MCF 10A (cell line): ENCODE measurements around the gene ME3. TPM values are rescaled to one million over a fixed set of nuclear protein-coding genes. Genes with fewer than 3 reads are reported as not detected.
"Not testable (repeated sequence)": the region's sequence is repeated elsewhere in the genome, so short reads cannot be mapped to it uniquely, and the experiment has no call there.

Source experiments
- BruUV-seq: library from RNA; stranded (reverse); fragments of 400-500 nt; replicated peaks from 2 replicates; lab custom pipeline; 2021; lab: Mats Ljungman, UMichigan
- CTCF ChIA-PET: fragments of 300-600 bp; sonication (Branson Sonifier 250); formaldehyde crosslinking; extraction: SDS; loops from one replicate; lab custom pipeline; 2021; ENCODE audit warnings: antibody characterized with exemption, inconsistent platforms; lab: Yijun Ruan, JAX
- POLR2A ChIA-PET: fragments of 300-600, 350-650 bp; sonication (Branson Sonifier 250); formaldehyde crosslinking; extraction: SDS; loops from one replicate; lab custom pipeline; 2020; ENCODE audit warnings: antibody characterized with exemption, inconsistent platforms; lab: Yijun Ruan, JAX
- DNase-seq: peaks from one replicate; pipeline ENCODE4 v3.0.0-alpha.2; 2018; ENCODE audit not compliant: unreplicated experiment
- H3K27ac Mint-ChIP-seq: one replicate; pipeline ENCODE4 v1.8.0; 2022; ENCODE audit warnings: mild to moderate bottlenecking, low read depth, mixed read lengths; ENCODE audit not compliant: unreplicated experiment
- H3K27me3 Mint-ChIP-seq: one replicate; pipeline ENCODE4 v1.8.0; 2022; ENCODE audit warnings: mixed read lengths; ENCODE audit not compliant: insufficient read depth, unreplicated experiment
- H3K36me3 Mint-ChIP-seq: one replicate; pipeline ENCODE4 v1.8.0; 2022; ENCODE audit warnings: mild to moderate bottlenecking, moderate library complexity, mixed read lengths; ENCODE audit not compliant: insufficient read depth, unreplicated experiment
- H3K4me1 Mint-ChIP-seq: one replicate; pipeline ENCODE4 v1.8.0; 2022; ENCODE audit warnings: mixed read lengths; ENCODE audit not compliant: insufficient read depth, unreplicated experiment
- H3K4me3 Mint-ChIP-seq: one replicate; pipeline ENCODE4 v1.8.0; 2022; ENCODE audit warnings: mild to moderate bottlenecking, moderate library complexity, mixed read lengths; ENCODE audit not compliant: unreplicated experiment
- H3K9me3 Mint-ChIP-seq: one replicate; pipeline ENCODE4 v1.8.0; 2022; ENCODE audit warnings: mixed read lengths; ENCODE audit not compliant: unreplicated experiment
- intact Hi-C: fragments of 100-400 bp; cut with micrococcal nuclease; formaldehyde crosslinking; loops from 2 replicates; pipeline ENCODE4 v1.14.1; 2022
- total RNA-seq: library from RNA; stranded (reverse); gene quantifications from 2 replicates; pipeline ENCODE4 v1.2.3, GENCODE V29; 2022
- TF ChIP-seq, protein P1 (sequence below): fragments of 200-600 bp; IDR thresholded peaks from one replicate; pipeline ENCODE4 v1.8.0; 2022; ENCODE audit warnings: antibody characterized with exemption, mild to moderate bottlenecking; ENCODE audit not compliant: unreplicated experiment

ME3 gene
- total RNA-seq, 1 experiment from 2014 or later: not detected

DNA sequence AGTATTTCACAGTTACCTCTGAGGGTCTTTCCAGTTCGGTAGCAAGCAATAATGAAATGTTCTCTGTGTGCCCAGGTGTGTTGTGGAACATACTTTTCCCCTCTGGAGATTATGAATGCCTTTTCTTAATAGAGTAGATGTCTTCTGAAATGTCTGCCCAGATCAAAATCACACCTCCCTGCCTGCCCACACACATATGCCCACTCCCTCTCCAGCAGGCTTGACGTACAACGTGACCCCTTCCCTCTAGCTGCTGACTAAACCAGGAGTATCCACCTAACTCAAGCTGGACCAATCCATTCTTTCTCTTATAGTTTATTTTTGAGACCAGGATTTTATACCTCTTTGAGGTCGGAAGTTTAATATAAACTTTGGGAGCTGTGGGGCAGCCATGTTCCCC is 48.7 kb downstream of the ME3 start:
- intact Hi-C loops: no loop called here
- DNase-seq: no peak
- H3K4me3 Mint-ChIP-seq: no peak overlapping the region
- ChIA-PET POLR2A (no interaction called here), CTCF (interaction anchor here (0.6 to 2.0 kb wide), 3 partner anchors 9 to 41 kb away, joined by 4 to 8 read pairs (median 7); no protein-coding TSS in a partner anchor)
- TF ChIP-seq, protein P1, sequence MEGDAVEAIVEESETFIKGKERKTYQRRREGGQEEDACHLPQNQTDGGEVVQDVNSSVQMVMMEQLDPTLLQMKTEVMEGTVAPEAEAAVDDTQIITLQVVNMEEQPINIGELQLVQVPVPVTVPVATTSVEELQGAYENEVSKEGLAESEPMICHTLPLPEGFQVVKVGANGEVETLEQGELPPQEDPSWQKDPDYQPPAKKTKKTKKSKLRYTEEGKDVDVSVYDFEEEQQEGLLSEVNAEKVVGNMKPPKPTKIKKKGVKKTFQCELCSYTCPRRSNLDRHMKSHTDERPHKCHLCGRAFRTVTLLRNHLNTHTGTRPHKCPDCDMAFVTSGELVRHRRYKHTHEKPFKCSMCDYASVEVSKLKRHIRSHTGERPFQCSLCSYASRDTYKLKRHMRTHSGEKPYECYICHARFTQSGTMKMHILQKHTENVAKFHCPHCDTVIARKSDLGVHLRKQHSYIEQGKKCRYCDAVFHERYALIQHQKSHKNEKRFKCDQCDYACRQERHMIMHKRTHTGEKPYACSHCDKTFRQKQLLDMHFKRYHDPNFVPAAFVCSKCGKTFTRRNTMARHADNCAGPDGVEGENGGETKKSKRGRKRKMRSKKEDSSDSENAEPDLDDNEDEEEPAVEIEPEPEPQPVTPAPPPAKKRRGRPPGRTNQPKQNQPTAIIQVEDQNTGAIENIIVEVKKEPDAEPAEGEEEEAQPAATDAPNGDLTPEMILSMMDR: no peak
- H3K27ac Mint-ChIP-seq: no peak overlapping the region
- H3K36me3 Mint-ChIP-seq: no peaks in the 10 kb centered on the region
- no peaks in the 10 kb centered on the region for H3K9me3 Mint-ChIP-seq
- no TSS peak for BruUV-seq
- no peaks in the 10 kb centered on the region for H3K27me3 Mint-ChIP-seq
- peaks cover 14% of the 10 kb centered on the region for H3K4me1 Mint-ChIP-seq

DNA sequence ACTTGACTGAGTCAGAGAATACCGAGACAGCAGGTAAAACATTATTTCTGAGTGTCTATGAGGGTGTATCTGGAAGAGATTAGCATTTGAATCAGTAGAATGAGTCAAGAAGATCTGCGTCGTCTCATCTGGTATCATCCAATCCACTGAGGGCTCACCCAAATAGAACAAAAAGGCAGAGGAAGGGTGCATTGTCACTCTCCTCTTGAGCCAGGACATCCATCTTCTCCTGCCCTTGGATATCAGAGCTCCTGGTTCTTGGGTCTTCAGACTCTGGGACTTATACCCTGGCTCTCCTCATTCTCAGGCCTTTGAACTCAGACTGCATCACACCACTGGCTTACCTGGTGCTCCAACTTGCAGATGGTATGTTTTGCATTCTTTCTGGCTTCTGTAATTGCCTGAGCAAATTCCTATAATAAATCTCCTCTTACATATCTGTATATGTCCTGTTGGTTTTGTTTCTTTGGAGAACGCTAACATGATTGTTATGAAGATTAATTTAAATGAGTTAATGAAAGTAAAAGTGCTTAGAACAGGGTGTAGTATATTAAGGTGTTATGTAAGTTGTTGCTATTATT is 49.3 kb downstream of the ME3 start:
- no peak for DNase-seq
- no peaks in the 10 kb centered on the region for H3K36me3 Mint-ChIP-seq
- ChIA-PET CTCF (interaction anchor here (0.6 to 2.0 kb wide), 3 partner anchors 10 to 110 kb away, joined by 4 to 8 read pairs (median 4); no protein-coding TSS in a partner anchor), POLR2A (interaction anchor here (0.7 kb wide), 1 partner anchor 164 kb away, joined by 3 read pairs; no protein-coding TSS in a partner anchor)
- H3K9me3 Mint-ChIP-seq: no peaks in the 10 kb centered on the region
- no peaks in the 10 kb centered on the region for H3K27me3 Mint-ChIP-seq
- H3K27ac Mint-ChIP-seq: no peak overlapping the region
- H3K4me1 Mint-ChIP-seq: peaks cover 14% of the 10 kb centered on the region
- intact Hi-C loops: no loop called here
- TF ChIP-seq, protein P1: no peak
- H3K4me3 Mint-ChIP-seq: no peak overlapping the region
- BruUV-seq: no TSS peak

DNA sequence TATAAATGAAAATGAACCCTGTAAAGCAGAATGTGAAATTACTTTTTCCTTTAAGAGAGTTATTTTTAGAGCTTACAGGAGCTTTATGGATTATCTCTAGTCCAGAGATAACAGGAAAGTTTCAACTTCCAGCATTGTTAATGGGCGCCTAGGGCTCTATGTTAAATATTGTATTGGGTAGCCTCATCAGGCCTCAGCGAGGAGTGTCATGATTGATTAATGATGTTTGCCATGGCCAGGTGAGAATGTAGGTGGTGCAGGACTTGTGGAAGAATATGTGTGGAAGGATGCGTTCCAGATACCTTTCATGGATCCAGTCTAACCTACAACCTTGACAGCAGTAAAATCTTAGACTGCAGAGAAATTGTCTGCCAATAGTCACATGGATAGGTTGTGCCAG is 50.6 kb downstream of the ME3 start:
- no peak overlapping the region for H3K27ac Mint-ChIP-seq
- no peak overlapping the region for H3K4me3 Mint-ChIP-seq
- peaks cover 14% of the 10 kb centered on the region for H3K4me1 Mint-ChIP-seq

DNA sequence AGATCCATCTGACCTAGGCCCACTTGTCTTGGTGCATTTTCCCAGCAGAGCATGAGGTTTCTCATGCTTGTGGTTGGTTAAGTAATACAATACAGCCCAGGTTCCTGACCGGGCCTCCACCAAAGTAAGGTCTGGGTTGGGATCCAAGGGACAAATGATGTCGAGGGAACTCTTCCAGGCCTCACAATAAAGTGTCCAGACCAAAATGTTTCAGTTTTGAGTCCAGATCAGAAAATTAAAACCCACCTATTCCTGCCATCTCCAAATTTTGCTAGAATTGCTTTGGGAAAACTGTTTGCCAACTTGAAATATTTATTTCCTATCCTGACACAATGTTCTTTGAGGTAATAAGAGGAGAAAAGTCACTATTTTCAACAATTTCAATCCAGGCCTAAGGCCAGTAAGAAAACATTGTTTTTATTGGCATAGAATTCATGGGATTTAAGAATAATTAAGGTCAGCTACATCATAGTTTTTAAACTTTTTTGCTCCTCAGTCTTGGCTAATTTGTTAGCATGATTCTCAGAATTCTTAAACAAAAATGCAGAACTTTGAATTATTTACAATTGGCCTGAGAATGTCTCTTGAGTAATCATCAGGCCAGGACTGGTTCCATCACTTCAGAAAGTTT is 51.4 kb downstream of the ME3 start:
- ChIA-PET CTCF (interaction anchor here (1.0 to 1.4 kb wide), 2 partner anchors 12 to 164 kb away, joined by 4 to 10 read pairs; no protein-coding TSS in a partner anchor), POLR2A (interaction anchor here (1.0 kb wide), 1 partner anchor 18 kb away, joined by 3 read pairs; no protein-coding TSS in a partner anchor)
- H3K9me3 Mint-ChIP-seq: no peaks in the 10 kb centered on the region
- peaks cover 14% of the 10 kb centered on the region for H3K4me1 Mint-ChIP-seq
- TF ChIP-seq, protein P1: no peak
- DNase-seq: no peak
- H3K36me3 Mint-ChIP-seq: no peaks in the 10 kb centered on the region
- BruUV-seq: no TSS peak
- H3K4me3 Mint-ChIP-seq: no peak overlapping the region
- no peaks in the 10 kb centered on the region for H3K27me3 Mint-ChIP-seq
- intact Hi-C loops: no loop called here
- no peak overlapping the region for H3K27ac Mint-ChIP-seq

More for the DNA sequence above, 50.6 kb downstream of the ME3 start:
- no peak for DNase-seq
- ChIA-PET POLR2A (interaction anchor here (1.0 kb wide), 1 partner anchor 17 kb away, joined by 3 read pairs; no protein-coding TSS in a partner anchor), CTCF (interaction anchor here (1.4 to 2.0 kb wide), 2 partner anchors 11 to 13 kb away, joined by 8 to 10 read pairs; no protein-coding TSS in a partner anchor)
- intact Hi-C loops: no loop called here
- no TSS peak for BruUV-seq
- TF ChIP-seq, protein P1: no peak
- no peaks in the 10 kb centered on the region for H3K36me3 Mint-ChIP-seq
- no peaks in the 10 kb centered on the region for H3K9me3 Mint-ChIP-seq
- no peaks in the 10 kb centered on the region for H3K27me3 Mint-ChIP-seq

DNA sequence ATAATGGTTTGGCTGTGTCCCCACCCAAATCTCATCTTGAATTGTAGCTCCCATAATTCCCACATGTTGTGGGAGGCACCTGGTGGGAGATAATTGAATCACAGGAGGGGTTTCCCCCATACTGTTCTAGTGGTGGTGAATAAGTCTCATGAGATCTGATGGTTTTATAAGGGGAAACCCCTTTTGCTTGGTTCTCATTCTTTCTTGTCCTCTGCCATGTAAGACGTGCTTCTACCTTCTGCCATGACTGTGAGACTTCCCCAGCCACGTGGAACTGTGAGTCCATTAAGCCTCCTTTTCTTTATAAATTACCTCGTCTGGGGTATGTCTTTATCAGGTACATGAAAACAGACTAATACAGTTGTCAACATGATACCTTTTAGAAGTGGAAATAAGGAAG is 53.0 kb downstream of the ME3 start:
- POLR2A ChIA-PET, DNase-seq, H3K27me3 Mint-ChIP-seq, H3K36me3 Mint-ChIP-seq, intact Hi-C loops, H3K9me3 Mint-ChIP-seq, BruUV-seq, H3K4me3 Mint-ChIP-seq, H3K27ac Mint-ChIP-seq: not testable (repeated sequence)
- peaks cover 14% of the 10 kb centered on the region for H3K4me1 Mint-ChIP-seq
- CTCF ChIA-PET: interaction anchor here (1.2 kb wide), 1 partner anchor 164 kb away, joined by 3 read pairs; no protein-coding TSS in a partner anchor
